Measurements from ENCODE around the gene RGS17.

The RGS17 gene

DNA sequence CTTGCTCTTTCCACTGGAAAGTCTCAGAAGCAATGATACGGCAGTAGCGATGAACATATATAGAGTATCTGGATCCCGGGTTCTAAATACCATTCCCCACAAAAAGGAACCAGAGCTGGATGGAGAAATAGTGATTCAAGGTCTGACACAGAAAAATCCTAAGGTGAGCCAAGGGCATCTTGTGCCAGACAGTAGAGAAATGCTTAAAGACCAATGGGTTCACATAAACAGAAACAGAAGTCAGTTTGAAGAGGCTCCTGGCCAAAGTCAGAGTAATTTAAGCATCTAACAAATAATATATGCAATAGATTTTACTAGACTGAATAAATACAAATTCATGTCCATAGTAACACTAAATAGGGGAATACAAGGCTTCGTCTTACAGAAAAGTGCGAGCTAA is 54.7 kb downstream of the RGS17 start:
- no peak for DNase-seq (ENCODE audit: extremely low spot score)
- ChIA-PET CTCF (no interaction called here), POLR2A (no interaction called here)
- TF ChIP-seq, protein P1, sequence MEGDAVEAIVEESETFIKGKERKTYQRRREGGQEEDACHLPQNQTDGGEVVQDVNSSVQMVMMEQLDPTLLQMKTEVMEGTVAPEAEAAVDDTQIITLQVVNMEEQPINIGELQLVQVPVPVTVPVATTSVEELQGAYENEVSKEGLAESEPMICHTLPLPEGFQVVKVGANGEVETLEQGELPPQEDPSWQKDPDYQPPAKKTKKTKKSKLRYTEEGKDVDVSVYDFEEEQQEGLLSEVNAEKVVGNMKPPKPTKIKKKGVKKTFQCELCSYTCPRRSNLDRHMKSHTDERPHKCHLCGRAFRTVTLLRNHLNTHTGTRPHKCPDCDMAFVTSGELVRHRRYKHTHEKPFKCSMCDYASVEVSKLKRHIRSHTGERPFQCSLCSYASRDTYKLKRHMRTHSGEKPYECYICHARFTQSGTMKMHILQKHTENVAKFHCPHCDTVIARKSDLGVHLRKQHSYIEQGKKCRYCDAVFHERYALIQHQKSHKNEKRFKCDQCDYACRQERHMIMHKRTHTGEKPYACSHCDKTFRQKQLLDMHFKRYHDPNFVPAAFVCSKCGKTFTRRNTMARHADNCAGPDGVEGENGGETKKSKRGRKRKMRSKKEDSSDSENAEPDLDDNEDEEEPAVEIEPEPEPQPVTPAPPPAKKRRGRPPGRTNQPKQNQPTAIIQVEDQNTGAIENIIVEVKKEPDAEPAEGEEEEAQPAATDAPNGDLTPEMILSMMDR (IDR thresholded peaks at IDR 0.05; ENCODE audit: control extremely low read depth, extremely low read depth, low read depth, missing control alignments): no peak

DNA sequence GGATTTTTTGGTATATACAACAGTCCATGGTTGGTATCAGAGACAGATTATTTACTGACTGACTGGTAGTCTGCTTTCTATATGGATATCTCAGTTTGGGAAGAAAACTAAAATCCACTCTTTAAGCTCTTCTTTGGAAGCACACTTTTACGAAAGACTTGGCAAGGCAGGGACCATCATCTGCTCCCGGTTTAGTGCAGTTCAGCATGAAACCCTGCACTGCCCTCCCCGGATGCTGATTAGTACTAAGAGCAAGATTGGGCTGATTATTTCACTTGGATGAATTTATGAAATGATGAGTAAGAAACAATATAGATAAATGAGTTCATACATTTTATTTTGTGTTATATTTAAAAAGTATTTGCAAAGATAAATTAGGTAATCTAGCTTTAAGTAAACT is 56.3 kb downstream of the RGS17 start:
- ChIA-PET POLR2A (no interaction called here), CTCF (interaction anchor here (1.4 kb wide), 1 partner anchor 16 kb away, joined by 3 read pairs; no protein-coding TSS in a partner anchor)
- TF ChIP-seq, protein P1 (IDR thresholded peaks at IDR 0.05; ENCODE audit: control extremely low read depth, extremely low read depth, low read depth, missing control alignments): no peak

DNA sequence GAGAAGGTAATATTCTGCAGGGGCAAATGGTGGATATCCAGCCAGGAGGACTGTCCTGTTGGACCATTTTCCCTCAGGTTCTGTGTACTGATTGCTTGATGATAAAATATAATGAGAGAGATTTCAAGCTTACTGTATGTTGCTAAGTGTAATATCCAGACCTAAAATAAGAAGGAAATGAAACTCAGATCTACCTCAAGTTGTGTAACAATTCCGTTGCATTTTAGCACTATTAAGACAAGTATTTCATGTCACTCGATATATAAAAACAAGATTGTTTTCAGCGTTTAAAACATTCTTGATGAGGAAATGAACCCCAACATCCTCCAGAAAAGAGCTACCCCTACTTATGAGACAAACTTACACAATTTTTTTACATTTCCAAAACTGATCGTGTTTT is 57.2 kb downstream of the RGS17 start:
- POLR2A ChIA-PET: no interaction called here
- no peak for DNase-seq (ENCODE audit: extremely low spot score)

More for the DNA sequence above, 56.3 kb downstream of the RGS17 start:
- no peak for DNase-seq (ENCODE audit: extremely low spot score)

DNA sequence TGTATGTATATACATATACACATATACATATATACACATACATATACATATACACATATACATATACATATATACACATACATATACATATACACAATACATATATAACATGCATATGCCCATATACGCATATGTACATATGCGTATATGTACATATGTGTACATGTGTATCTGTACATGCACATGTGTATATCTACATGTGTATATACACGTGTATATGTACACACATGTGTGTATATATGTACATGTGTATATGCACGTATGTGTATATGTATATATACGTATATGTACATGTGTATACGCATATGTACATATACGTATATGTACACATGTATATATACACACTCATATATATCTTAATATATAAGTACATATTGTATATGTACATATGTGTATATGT is 60.3 kb downstream of the RGS17 start:
- POLR2A ChIA-PET: no interaction called here
- CTCF ChIA-PET: no interaction called here
- TF ChIP-seq, protein P1 (IDR thresholded peaks at IDR 0.05; ENCODE audit: control extremely low read depth, extremely low read depth, low read depth, missing control alignments): no peak
- DNase-seq (ENCODE audit: extremely low spot score): no peak

More for the DNA sequence above, 57.2 kb downstream of the RGS17 start:
- CTCF ChIA-PET: interaction anchor here (1.4 kb wide), 1 partner anchor 15 kb away, joined by 3 read pairs; no protein-coding TSS in a partner anchor
- TF ChIP-seq, protein P1 (IDR thresholded peaks at IDR 0.05; ENCODE audit: control extremely low read depth, extremely low read depth, low read depth, missing control alignments): no peak

DNA sequence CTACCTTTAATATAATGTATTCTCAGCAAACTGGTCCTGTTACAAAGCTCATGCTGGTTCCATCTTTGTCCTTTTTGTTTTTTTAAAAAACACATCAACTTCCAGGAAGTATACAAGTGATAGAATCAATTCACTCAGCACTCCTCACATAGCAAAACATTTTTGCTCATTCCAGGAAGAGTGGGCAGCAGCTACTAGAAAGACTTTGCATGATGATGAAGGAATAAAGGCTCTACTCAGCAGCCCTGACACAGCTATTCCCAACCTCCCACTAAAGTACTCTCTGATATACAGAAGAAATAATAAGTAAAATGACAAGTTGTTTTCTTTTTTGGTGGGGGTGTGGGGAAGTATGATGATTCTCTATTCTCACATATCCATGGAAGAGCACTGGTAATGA is 61.2 kb downstream of the RGS17 start:
- DNase-seq (ENCODE audit: extremely low spot score): no peak
- TF ChIP-seq, protein P1 (IDR thresholded peaks at IDR 0.05; ENCODE audit: control extremely low read depth, extremely low read depth, low read depth, missing control alignments): no peak
- ChIA-PET CTCF (no interaction called here), POLR2A (no interaction called here)

DNA sequence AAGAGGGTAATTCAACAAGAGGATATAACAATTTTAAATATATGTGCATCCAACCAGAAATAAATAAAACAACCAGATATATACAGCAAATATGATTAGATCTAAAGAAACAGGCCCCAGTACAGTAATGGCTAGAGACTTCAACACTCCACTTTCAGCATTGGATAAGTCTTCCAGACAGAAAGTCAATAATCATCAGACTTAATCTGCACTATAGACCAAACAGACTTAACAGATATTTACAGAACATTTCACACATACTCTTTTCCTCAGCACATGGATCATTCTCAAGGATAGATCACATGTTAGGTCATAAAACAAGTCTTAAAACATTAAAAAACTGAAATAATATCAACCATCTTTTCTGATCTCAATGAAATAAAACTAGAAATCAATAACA is 65.9 kb downstream of the RGS17 start:
- POLR2A ChIA-PET: no interaction called here
- TF ChIP-seq, protein P1 (IDR thresholded peaks at IDR 0.05; ENCODE audit: control extremely low read depth, extremely low read depth, low read depth, missing control alignments): no peak
- CTCF ChIA-PET: no interaction called here
- DNase-seq (ENCODE audit: extremely low spot score): no peak

DNA sequence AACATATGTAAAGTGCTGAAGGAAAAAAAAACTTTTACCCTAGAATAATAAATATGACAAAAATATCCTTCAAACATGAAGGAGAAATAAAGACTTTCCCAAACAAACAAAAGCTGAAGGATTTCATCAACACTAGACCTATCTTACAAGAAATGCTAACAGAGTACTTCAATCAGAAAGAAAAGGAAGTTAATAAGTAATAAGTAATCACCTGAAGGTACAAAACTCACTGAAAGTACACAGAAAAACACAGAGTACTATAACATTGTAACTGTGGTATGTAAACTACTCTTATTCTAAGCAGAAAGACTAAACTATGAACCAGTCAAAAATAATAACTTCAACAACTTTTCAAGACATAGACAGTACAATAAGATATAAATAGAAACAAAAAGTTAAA is 67.1 kb downstream of the RGS17 start:
- ChIA-PET CTCF (no interaction called here), POLR2A (no interaction called here)
- TF ChIP-seq, protein P1 (IDR thresholded peaks at IDR 0.05; ENCODE audit: control extremely low read depth, extremely low read depth, low read depth, missing control alignments): no peak
- DNase-seq (ENCODE audit: extremely low spot score): no peak
